GM12892 (cell line): ENCODE results near the gene GET4.

Experiments used
- POLR2A ChIP-seq: IDR thresholded peaks from 2 replicates; pipeline ENCODE4 v1.6.1; 2011; ENCODE audit warnings: low read depth, low read length, control low read depth
- POLR2AphosphoS5 ChIP-seq: IDR thresholded peaks from 2 replicates; pipeline ENCODE4 v1.6.1; 2011; ENCODE audit warnings: low read depth, low read length, control low read depth

DNA sequence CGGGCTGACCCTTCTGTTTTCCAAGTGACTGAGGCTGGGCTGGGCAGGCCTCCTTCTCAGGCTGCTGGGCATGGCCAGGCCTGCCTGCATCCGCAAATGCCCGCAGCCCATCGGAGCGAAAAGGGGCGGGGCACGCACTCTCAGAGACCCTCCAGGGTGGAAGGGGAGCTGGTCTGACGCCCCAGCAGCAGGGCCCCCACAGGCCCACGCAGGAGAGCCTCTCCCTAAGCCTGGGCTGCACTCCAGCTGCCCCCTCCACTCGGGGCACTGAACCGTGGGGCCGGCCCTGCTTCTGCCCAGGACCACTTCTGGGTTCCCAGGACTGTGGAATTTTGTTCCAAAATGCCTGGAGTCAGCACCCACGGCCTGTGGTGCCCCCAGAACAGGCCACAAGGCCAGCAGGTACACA, 68.8 kb downstream of the GET4 start:
- TF ChIP-seq POLR2A (no peak), POLR2AphosphoS5 (no peak)
